NCI-H526 treated with DMSO at 0.1 percent for 48 hours (cell line): ENCODE measurements around the gene GALNS.
"Not testable (repeated sequence)": the region's sequence is repeated elsewhere in the genome, so short reads cannot be mapped to it uniquely, and the experiment has no call there.

Experiments used
- DNase-seq: peaks from one replicate; lab custom pipeline; 2025; lab: John Stamatoyannopoulos, UW

Gene GALNS

DNA sequence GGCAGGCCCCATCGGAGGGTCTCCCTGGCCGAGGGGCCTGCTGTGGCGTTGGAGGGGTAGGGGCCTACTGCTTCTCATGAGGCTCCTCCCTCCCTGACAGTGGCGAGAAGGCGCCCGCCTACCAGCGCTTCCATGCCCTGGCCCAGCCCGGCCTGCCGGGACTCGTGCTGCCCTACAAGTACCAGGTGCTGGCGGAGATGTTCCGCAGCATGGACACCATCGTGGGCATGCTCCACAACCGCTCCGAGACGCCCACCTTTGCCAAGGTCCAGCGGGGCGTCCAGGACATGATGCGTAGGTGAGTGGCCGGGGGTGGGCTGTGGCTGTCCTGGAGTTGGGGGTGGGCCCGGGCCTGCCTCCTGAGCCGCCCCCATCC is 51.4 kb downstream of the GALNS start:
- no peak for DNase-seq

DNA sequence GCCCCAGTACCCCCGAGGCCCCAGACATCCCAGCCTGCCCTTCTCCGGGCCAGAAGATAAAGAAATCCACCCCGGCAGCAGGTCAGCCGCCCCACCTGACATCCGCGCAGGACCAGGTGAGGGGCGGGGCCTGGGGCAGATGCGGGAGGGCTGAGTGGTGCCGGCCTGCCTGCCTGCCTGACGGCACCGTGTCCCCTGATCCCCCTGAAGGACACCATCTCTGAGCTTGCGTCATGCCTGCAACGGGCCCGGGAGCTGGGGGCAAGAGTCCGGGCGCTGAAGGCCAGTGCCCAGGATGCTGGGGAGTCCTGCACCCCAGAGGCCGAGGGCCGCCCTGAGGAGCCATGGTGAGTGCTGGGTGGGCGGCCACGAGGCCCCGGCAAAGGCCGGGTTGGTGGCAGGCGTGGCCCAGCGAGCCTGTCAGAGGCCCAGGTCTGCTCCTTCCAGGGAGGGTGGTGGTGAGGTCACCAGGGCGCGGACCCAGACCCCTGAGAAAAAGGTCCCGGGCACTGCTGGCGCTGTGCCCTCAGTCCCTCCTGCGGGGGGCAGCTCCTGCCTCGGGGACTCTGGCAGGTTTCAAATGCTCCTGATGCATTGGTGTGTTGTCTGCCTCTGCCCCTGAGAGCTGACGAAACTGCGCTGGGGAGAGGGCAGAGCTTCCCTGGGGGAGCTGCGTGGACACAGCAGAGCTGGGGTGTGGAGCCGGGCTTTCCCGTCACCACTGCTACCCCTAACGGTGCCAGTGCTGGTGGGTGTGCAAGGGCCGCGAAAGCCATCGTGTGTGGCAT is 52.0 kb downstream of the GALNS start:
- DNase-seq, result peak; percentile 26

DNA sequence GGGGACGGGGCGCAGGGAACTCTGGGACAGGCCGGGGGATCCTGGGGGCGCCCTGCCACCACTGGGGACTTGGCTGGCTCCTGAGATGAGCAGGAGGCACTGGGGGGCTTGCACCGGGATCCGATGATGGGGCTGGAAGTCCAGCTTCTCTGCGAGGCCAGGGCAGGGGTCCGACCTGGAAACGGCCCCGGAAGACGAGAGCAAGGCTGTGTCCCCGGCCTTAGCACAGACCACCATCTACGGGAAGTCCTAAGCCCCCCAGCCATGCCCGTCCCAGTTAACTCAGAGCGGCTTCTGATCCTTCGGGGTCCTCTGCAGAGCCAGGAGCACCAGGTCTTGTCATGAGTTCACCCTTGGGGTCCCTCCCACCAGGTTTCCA is 52.6 kb downstream of the GALNS start:
- no peak for DNase-seq

DNA sequence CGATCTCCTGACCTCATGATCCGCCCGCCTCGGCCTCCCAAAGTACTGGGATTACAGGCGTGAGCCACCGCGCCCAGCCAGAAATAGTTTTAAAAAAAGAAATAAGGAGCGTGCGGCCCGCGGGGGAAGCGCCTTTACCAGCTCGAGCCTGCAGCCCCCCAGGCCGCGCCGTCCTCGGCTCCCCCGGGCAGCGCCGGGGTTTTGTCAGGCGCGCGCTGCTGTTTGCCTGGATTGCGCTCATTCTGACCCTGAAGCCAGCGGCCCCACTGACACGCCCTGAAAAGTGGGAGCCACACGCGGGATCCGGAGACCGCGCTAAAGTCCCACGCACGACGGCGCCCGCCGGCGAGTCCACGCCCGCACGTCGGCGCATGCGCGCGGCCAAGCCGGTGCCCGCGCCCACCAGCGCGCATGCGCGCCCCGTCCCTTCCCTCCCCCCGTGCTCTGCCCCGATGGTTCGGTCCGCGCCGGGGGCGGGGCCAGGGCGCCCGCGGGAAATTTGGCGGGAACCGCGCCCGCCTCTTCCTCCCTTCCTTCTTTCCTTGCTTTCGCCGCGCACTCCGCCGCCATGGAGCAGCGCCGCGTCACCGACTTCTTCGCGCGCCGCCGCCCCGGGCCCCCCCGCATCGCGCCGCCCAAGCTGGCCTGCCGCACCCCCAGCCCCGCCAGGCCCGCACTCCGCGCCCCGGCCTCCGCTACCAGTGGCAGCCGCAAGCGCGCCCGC is 53.3 kb downstream of the GALNS start, which contains the start of gene CDT1:
Gene CDT1, plus strand, starts transcription at position 526 of the 724 bp plus-strand sequence. Its CDS starts 43 bp downstream, at position 569.
- no peak for DNase-seq

DNA sequence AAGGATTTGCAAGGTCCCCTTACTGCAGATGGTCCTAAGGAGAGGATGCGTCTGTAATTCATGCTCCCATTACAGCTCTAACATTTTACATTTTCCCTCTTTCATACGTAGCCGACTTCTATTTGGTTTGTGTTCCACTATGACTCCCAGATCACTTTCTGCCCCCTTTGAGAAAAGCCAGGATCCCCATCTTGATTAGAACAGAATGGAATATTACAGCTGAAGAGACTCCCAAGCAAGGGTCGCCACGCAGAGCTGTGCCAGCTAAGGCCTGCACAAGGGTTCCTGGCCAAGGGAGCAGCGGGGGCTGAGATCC is 56.5 kb downstream of the GALNS start:
- DNase-seq, result no peak

DNA sequence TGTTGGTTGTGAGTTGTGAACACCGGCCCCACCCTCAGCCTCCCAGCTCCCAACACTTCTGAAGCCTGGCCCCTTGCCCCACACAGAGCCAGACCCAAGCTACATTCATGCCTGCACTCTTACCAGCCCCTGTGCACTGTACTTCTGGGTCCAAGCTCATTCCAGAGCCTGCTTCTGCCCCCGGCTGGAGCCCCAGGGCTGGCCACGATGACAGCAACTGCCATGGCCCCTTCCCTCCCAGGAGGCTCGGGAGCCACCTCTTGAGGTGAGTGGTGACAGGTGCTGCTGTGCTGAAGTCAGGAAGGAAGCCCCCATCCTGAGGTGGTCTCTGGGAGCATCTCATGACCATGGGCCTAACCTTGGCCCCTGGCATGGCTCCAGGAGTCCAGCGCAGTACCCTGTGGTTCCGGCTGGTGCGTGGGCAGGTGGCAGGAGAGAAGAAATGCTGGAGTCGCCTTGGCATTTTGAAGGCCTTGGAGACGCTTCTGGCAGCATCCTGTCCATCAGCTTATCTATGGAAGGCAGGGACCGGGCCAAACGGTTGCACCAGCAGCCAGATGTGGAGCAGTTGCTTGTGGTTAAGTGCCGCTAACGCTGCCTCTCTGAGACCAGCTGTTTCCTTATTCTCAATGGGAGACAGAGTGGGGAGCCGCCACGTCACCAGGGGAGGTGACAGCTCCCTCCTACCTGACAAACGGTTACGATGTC is 57.0 kb downstream of the GALNS start:
- DNase-seq, result no peak

DNA sequence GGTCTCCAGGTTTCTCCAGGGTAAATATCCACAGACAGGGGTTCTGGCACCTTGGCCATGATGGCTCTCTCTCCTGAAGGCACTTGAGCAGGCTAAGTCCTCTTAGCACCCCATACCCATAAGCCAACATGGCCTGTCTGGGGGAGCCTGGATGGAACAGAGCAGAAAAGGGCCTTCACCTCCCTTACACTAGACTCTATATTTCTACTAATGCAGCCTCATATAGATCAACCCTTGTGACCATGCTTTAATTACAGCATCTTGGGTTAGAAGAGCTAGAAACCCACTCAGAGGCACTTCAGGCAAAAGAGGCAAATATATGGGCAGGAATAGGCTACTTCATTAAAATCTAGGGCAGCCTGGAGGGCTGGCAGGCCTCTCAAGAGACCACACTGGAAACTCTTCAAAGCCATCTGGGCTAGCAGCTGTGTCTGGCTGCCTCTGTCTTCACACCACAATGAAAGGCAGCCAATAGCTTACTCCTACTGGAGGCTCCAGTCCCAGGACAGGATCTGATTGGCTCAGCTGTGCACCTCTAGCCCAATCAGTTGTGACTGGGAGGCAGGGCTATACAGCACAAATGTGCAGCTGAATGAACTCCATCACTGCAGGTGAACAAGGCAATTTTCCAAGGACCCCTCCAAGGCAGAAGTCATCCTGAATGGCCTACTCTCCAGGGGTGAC is 57.8 kb downstream of the GALNS start:
- DNase-seq, result no peak

DNA sequence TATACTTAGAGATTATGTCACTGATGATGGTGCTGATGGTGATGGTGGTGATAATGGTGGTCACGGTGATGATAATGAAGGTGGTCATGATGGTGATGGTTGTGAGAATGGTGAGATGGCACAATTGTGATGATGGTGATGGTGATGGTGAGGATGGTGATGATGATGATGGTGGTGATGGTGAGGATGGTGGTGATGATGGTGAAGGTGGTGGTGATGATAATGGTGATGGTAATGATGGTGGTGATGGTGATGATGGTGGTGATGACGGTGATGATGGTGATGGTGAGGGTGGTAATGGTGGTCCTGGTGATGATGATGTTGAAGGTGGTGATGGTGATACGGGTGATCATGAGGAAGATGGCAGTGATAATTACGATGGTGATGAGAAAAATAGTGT is 58.7 kb downstream of the GALNS start:
- no peak for DNase-seq

DNA sequence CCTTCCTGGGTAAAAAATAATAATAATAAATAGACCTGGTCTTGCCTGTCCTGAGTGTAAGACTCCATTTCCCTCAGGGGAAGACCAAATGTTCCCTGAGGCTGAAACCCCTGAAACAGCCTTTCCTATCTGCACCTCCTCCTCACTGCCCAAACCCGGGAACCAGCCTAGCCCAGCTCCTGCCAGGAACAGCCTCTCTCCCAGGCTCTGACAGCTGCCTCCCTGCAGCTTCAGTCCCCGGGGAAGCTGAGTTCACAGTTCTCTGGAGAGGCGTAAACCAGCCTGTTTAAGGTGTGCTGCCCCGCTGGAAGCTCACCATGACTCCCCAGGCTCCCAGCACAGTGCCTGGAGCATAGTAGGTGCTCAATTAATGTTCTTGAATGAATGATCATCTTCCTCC is 60.5 kb downstream of the GALNS start:
- no peak for DNase-seq

DNA sequence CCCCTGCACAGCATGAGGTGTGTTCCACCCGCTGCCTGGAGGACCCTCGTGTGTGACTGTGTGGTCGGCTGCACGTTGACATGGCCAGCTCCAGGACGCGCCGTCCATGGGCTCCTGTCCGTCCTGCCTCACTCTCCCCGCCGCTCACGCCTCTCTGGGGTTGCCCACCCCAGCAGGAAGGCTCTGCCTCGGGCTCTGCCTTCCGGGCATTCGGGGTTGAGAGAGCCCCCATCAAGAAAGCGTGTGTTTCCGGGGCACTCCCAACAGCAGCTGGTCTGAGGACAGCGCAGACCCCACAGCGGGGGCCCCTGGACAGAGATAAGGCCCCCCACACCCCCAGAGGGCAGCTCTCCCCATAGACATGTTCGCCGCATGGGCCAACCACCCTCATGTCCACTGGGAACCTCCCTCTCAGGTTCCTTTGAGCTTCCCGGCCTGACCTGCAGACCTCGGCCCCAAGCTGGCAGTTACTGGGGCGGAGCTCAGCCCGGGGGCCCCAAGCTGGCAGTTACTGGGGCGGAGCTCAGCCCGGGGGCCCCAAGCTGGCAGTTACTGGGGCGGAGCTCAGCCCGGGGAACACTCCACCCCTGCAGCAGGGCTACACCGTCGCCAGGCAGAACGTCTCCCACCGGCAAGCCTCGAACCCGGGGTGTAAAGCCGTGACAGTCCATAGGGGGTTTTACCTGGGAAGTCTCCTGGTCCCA is 63.3 kb downstream of the GALNS start:
- no peak for DNase-seq

DNA sequence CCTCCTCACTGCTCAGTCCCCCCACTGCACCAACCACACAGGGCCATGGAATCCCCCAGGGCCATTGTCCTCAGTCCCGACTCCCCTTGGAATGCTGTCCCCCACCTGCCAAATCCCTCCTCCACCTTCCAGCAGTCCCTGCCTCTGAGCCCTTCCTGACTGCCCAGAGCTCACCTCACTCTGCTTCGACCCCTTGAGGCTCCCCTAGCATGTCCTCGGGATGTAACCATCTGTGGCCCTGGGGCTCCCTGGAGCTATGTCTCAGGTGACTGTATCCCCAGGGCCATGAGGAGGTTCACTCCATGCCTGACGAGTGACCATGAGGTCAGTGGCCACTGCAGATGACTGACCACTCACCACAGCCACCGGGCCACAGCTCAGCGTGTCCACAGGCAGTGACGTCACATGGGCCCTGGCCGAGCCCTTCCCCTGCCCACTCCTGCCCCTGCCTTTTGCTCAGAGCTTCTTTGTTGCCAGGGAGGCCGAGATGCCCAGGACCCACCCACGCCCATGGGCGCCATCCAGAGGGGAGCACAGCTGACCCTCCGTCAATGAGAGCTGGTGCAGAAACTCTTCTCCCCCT is 64.0 kb downstream of the GALNS start:
- no peak for DNase-seq

DNA sequence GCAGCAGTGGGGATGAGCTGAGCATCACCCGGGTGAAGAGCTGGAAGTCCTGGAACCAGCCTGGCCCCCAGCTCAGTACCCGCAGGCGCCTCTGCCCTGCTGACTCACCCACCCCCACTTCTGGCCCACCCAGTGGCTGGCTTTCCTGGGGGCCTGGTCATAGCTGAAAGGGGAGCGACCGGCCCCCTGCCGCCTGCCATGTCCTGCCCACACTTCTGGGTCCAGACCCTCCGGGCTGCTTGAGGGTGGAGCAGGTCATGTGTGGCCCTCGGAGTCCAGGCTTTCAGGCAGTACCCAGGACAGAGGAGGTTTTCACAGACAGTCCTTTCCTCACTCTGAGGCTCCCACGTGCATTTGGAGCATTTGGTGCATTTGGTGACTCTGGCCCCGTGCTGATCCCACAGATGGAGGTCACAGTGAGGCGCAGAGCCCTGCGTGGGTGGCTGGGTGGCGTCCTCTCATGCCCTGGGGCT is 64.6 kb downstream of the GALNS start:
- DNase-seq, result no peak

DNA sequence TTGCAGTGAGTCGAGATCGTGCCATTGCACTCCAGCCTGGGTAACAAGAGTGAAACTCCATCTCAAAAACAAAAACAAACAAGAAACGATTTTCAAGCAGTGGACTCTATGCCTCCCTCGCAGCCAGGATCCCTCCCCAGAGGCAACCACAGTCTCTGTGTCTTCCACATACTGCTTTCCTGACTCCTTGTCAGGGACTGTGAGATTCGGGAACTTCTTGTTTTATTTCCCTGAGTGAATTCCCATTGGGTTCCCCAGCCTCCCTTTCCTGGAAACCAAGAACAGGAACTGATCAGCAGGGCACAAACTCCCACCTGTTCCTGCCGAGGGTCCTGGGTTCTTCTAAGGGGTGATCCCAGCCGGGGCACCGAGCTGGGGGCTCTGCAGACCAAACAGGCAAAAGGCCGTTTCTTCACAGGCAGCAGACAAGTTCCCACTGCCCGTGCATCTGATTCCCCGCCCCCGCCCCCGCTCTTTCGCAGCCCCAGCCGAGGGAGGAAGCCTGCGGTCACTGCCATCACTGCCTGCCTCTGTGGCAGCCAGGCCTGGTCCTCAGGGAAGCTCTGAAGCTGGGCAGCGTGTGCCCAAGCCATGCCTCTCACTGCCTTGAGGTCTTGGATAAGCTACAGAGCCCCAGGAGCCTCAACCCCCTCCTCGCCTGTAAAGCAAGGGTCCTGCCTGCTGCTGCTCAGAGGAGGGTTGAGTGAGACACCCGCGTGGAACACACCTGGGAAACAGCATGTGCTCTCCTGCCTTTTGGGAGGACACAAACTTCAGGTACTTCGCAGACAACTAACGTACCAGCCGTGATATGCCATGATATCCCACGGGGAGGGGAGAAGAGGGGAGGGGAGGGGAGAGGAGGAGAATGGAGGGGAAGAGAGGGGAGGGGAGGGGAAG is 66.2 kb downstream of the GALNS start:
- no peak for DNase-seq

DNA sequence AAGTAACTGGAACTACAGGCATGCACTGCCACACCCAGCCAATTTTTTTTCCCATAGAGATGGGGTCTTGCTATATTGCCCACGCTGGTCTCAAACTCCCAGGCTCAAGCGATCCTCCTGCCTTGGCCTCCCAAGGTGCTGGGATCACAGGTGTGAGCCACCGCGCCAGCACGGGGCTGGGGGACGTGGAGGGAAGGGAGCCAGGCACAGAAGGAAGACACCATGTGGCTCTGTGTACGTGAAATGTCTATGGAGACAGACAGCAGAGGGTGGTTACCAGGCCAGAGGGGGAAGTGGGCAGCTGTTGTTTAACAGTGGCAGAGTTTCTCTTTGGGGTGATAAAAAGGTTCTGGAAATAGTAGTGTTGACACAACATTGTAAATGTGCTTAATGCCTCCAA is 67.2 kb downstream of the GALNS start:
- DNase-seq, result no peak

DNA sequence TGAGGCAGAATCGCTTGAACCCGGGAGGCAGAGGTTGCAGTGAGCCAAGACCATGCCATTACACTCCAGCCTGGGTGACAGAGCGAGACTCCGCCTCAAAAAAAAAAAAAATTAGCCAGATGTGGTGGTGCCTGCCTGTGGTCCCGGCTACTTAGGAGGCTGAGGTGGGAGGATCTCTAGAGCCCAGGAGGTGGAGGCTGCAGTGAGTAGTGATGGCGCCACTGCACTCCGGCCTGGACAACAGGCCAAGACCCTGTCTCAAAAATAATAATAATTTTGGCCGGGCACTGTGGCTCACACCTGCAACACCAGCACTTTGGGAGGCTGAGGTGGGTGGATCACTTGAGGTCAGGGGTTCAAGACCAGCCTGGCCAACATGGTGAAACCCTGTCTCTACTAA is 68.0 kb downstream of the GALNS start:
- not testable (repeated sequence) for DNase-seq

DNA sequence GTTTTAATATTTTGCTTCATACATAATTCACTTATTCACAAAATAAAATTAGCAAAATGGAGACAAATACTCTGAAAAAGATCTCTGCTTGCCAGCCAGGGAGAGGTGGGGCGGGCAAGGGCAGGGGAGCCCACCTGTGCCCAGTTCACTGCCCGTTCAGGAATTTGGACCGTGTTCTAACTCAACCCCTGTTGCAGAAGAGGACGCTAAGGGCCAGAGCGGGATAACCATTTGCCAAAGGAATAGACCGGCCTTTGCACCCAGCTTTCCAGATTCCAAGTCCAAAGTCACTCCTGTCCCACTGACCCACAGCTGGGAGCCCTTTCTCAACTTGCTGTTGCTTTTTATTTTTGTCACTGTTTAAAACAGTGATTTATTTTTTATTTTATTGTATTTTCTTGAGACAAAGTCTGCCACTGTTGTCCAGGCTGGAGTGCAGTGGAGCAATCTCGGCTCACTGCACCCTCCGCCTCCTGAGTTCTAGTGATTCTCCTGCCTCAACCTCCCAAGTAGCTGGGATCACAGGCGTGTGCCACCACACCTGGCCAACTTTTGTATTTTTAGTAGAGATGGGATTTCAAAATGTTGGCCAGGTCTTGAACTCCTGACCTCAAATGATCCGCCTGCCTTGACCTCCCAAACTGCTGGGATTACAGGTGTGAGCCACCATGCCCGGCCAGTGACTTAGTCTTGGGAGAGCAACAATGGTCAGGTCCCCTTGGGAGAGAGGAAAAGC is 69.0 kb downstream of the GALNS start:
- DNase-seq, result no peak

DNA sequence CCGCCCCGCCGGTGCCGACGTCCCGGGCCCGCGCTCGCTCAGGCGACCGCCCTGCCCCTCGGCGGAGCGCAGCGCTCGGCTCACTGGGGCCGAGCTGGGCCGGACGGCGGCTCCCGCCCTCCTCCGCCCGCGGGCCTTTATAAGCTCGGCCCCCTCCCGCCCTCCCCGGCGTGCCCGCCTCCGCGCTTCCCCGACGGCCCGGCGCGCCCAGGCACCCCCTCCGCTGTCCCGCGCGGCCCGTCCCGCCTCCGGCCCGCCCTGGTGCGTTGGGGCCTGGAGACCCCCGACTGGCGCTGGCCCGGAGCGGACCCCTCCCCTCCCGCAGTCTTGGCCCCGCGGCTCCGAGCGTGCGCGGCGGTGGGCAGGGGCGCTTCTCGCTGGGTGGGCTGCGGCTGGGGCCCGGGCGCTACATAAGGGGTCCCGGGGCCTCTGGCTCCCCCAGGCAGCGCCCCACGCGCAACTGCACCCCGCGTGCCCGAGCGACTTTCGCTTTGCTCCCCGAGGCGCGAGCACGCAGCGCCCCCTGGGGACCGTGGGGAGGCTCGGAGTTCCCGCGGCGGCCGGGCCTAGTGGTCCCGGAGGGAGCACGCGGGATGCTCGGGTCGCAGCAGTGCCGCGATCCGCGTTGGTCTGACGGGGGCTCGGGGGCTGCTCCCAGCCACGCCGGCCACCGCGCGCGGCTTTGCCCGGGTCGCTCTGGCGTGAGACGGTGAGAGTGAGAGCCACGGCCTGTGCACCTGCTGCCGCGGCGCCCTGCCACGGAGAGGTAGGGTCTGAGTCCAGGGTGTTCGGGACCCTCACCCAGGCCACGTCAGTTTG is 71.4 kb downstream of the GALNS start, which contains the start of gene PIEZO1:
Gene PIEZO1, minus strand, starts transcription at position 115 of the 819 bp plus-strand sequence. CDS start 256 bp downstream, outside the sequence.
- DNase-seq, result no peak

DNA sequence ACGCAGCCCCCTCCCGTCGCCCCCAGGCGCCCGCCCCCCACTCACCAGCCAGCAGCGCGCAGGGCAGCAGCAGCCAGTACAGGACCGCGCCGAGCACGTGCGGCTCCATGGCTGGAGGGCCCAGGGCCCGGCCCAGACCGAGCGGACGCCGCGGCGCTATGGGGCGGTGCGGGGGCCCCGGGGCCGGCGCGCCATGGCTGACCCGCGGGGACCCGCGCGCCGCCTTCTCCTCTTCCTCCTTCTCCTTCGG is 72.0 kb downstream of the GALNS start:
- no peak for DNase-seq
